OCI-LY7 (cell line): ENCODE results near the gene PRLR. TPM values are rescaled to one million over a fixed set of nuclear protein-coding genes. Genes with fewer than 3 reads are reported as not detected.
"Not testable (repeated sequence)": the region's sequence is repeated elsewhere in the genome, so short reads cannot be mapped to it uniquely, and the experiment has no call there.

Experiments used
- BruUV-seq: library from RNA; stranded (reverse); fragments of 400-500 nt; replicated peaks from 2 replicates; lab custom pipeline; 2021; lab: Mats Ljungman, UMichigan
- CTCF ChIA-PET: fragments of 300-600 bp; sonication (Branson Sonifier 250); formaldehyde crosslinking; loops from one replicate; lab custom pipeline; 2022; ENCODE audit warnings: antibody characterized with exemption; ENCODE audit not compliant: unreplicated experiment; lab: Charles Lee
- POLR2A ChIA-PET: fragments of 300-600 bp; sonication (Branson Sonifier 250); formaldehyde crosslinking; loops from one replicate; lab custom pipeline; 2022; ENCODE audit warnings: antibody characterized with exemption; lab: Charles Lee
- DNase-seq: peaks from one replicate; pipeline ENCODE4 v3.0.0-alpha.2; 2015; ENCODE audit warnings: low spot score
- H2AFZ ChIP-seq: fragments of 200-600 bp; sonication (generic), shearing (Covaris generic); 2 replicates; pipeline ENCODE4 v1.6.1; 2014; ENCODE audit warnings: mild to moderate bottlenecking, antibody characterized with exemption, low read length, moderate library complexity
- H3K27ac ChIP-seq: fragments of 200-600 bp; sonication (generic); 2 replicates; pipeline ENCODE4 v1.5.1; 2014; ENCODE audit warnings: mixed run types, low read depth, mild to moderate bottlenecking, moderate library complexity, low read length, inconsistent platforms; ENCODE audit not compliant: poor library complexity, severe bottlenecking
- H3K36me3 ChIP-seq: fragments of 200-600 bp; sonication (generic); 2 replicates; pipeline ENCODE4 v1.6.1; 2014; ENCODE audit warnings: mild to moderate bottlenecking, antibody characterized with exemption, low read length, moderate library complexity, mixed read lengths; ENCODE audit not compliant: insufficient read depth
- H3K4me1 ChIP-seq: fragments of 200-600 bp; sonication (generic); 2 replicates; pipeline ENCODE4 v1.5.1; 2014; ENCODE audit warnings: mild to moderate bottlenecking, low read length; ENCODE audit not compliant: insufficient read depth, poor library complexity, severe bottlenecking
- H3K4me2 ChIP-seq: fragments of 200-600 bp; sonication (generic); 2 replicates; pipeline ENCODE4 v1.6.1; 2014; ENCODE audit warnings: mild to moderate bottlenecking, low read length
- H3K4me3 ChIP-seq: fragments of 200-600 bp; sonication (generic); 2 replicates; pipeline ENCODE4 v1.5.1; 2014; ENCODE audit warnings: mild to moderate bottlenecking, low read depth, low read length; ENCODE audit not compliant: poor library complexity, severe bottlenecking
- H3K79me2 ChIP-seq: fragments of 200-600 bp; sonication (generic); 2 replicates; pipeline ENCODE4 v1.6.1; 2016; ENCODE audit warnings: low read depth, mild to moderate bottlenecking, low read length, moderate library complexity, mixed read lengths; ENCODE audit not compliant: insufficient read depth
- H3K9me2 ChIP-seq: fragments of 200-600 bp; sonication (generic); 2 replicates; pipeline ENCODE4 v1.6.1; 2016; ENCODE audit warnings: mild to moderate bottlenecking, low read length, mixed read lengths; ENCODE audit not compliant: insufficient read depth
- H3K9me3 ChIP-seq: fragments of 200-600 bp; sonication (generic); 2 replicates; pipeline ENCODE4 v1.6.1; 2014; ENCODE audit warnings: mild to moderate bottlenecking, mixed run types, low read length, mixed read lengths
- H4K20me1 ChIP-seq: fragments of 200-600 bp; sonication (generic); 2 replicates; pipeline ENCODE4 v1.6.1; 2014; ENCODE audit warnings: mild to moderate bottlenecking, antibody characterized with exemption, low read length, moderate library complexity, mixed read lengths; ENCODE audit not compliant: insufficient read depth
- EZH2phosphoT487 ChIP-seq: fragments of 200-600 bp; sonication (generic); IDR thresholded peaks from 2 replicates; pipeline ENCODE4 v1.6.1; 2018; ENCODE audit warnings: low read depth, borderline replicate concordance, mild to moderate bottlenecking, mixed run types, antibody characterized with exemption, low read length, moderate library complexity, mixed read lengths
- intact Hi-C: fragments of 100-400 bp; cut with micrococcal nuclease; formaldehyde crosslinking; loops from one replicate; pipeline ENCODE4 v1.10.0; 2022; ENCODE audit not compliant: unreplicated experiment
- total RNA-seq, 2 experiments: library from RNA; depleted of rRNA in 1 of 2; stranded (reverse); fragments of >200 nt in 1 of 2; shearing (Covaris generic) in 1 of 2; gene quantifications; 2 replicates each; pipeline ENCODE4 v1.2.3, GENCODE V29; 2014 to 2022
- TF ChIP-seq, protein P1 (sequence below): fragments of 200-600 bp; sonication (generic); conservative IDR thresholded peaks from 2 replicates; pipeline ENCODE4 v1.5.1; 2014; ENCODE audit warnings: mild to moderate bottlenecking, antibody characterized with exemption, low read length, moderate library complexity, mixed read lengths

Gene PRLR
- total RNA-seq, 2 experiments from 2014 or later = not detected

DNA sequence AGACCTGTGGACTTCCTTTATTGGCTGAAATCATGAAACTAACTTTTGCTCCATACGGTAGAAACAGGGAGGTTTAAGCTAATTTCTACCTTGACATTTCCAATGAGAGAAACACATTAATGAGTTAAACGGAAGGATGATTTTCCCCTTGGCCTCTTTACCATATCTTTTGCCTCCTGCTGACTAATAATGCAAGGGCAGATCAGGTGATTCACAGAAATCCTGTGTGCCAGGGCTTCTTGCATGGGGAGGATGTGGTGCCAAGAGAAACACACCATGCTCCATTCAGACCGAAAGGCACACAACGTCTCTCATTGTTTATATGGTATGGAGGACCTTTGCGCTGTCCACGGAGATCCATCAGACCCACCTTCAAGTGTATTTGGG, 17.4 kb upstream of the PRLR start:
- DNase-seq = no peak
- no peaks in the 10 kb centered on the region for H3K4me1 ChIP-seq
- TF ChIP-seq, protein P1, sequence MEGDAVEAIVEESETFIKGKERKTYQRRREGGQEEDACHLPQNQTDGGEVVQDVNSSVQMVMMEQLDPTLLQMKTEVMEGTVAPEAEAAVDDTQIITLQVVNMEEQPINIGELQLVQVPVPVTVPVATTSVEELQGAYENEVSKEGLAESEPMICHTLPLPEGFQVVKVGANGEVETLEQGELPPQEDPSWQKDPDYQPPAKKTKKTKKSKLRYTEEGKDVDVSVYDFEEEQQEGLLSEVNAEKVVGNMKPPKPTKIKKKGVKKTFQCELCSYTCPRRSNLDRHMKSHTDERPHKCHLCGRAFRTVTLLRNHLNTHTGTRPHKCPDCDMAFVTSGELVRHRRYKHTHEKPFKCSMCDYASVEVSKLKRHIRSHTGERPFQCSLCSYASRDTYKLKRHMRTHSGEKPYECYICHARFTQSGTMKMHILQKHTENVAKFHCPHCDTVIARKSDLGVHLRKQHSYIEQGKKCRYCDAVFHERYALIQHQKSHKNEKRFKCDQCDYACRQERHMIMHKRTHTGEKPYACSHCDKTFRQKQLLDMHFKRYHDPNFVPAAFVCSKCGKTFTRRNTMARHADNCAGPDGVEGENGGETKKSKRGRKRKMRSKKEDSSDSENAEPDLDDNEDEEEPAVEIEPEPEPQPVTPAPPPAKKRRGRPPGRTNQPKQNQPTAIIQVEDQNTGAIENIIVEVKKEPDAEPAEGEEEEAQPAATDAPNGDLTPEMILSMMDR = no peak
- TF ChIP-seq EZH2phosphoT487 = no peak
- no peaks in the 10 kb centered on the region for H3K9me3 ChIP-seq
- H3K27ac ChIP-seq = no peak overlapping the region
- H3K9me2 ChIP-seq = no peaks in the 10 kb centered on the region
- CTCF ChIA-PET = no interaction called here
- H3K79me2 ChIP-seq = no peaks in the 10 kb centered on the region
- intact Hi-C loops = loop anchor here (10.0 kb wide), 1 partner anchor 697 kb away; no protein-coding TSS in a partner anchor
- H2AFZ ChIP-seq = no peak overlapping the region
- H3K36me3 ChIP-seq = no peaks in the 10 kb centered on the region
- H4K20me1 ChIP-seq = no peaks in the 10 kb centered on the region
- no peak overlapping the region for H3K4me2 ChIP-seq
- BruUV-seq = no TSS peak
- POLR2A ChIA-PET = no interaction called here
- H3K4me3 ChIP-seq = no peak overlapping the region

DNA sequence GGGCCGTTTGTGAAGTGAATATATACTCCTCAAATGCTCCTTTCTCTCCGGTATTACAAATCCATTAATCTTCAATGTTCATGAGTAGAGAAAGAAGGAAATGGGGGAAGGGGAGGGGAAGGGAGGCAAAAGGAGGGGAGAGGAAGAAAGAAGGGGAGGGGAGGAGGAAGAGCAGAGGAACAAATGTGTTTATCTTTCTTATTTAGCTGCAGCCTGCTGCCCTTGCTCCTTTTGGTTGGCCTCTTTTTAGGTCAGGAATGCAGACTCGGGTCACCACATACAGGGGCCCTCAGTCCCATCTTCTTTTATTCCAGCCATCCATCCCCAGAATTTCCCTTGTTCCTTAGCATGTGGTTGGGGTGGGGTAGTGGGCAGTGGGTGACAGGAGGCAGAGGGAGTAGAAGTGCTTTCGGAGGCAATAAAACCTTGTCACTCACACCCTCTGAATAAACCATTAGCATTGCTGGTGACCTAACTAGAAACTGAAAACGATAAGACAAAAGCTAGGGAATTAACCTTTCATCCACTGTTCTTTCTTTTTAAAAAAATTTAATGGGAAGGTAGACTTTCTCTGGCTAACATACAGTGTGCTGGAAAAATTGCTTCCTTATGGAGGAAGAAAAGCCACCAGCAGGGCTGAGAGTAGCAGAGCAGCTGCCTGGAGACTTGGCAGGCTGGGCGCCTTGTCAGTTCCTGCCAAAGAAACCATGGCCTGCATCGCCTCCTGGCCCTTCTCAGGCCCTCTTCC, 16.8 kb upstream of the PRLR start:
- Histone ChIP-seq H3K79me2 (no peaks in the 10 kb centered on the region), H3K27ac (no peak overlapping the region), H3K9me3 (no peaks in the 10 kb centered on the region), H3K4me2 (no peak overlapping the region), H2AFZ (no peak overlapping the region), H3K4me1 (no peaks in the 10 kb centered on the region), H3K36me3 (no peaks in the 10 kb centered on the region), H3K4me3 (no peak overlapping the region), H3K9me2 (no peaks in the 10 kb centered on the region), H4K20me1 (no peaks in the 10 kb centered on the region)
- DNase-seq = no peak
- CTCF ChIA-PET = no interaction called here
- TF ChIP-seq, protein P1 = no peak
- no peak for TF ChIP-seq EZH2phosphoT487
- BruUV-seq = no TSS peak
- POLR2A ChIA-PET = no interaction called here
- intact Hi-C loops = loop anchor here (10.0 kb wide), 1 partner anchor 698 kb away; no protein-coding TSS in a partner anchor

DNA sequence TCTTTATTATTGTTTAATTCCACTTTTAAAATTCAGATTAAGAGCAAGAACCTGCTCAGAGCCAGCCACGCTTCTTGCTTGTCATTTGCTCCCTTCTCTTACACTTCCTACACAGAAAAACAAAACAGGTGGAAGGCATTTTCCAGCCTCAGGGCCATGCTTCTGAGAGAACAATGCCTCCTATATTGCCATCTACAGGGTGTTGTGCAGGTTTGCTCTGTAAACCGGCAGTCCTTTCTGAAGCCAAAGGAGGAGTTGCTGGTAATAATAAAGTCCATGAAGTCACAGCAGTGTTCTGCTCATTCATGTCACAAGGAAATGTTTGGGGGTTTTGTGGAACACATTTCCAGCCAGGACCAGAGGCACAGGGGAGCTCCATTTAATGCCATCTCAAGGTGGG, 16.1 kb upstream of the PRLR start:
- Histone ChIP-seq H3K27ac (no peak overlapping the region), H4K20me1 (no peaks in the 10 kb centered on the region), H3K4me3 (no peak overlapping the region), H3K9me2 (no peaks in the 10 kb centered on the region), H3K4me2 (no peak overlapping the region), H2AFZ (no peak overlapping the region), H3K4me1 (no peaks in the 10 kb centered on the region), H3K9me3 (no peaks in the 10 kb centered on the region), H3K79me2 (no peaks in the 10 kb centered on the region), H3K36me3 (no peaks in the 10 kb centered on the region)
- ChIA-PET POLR2A (no interaction called here), CTCF (no interaction called here)
- no TSS peak for BruUV-seq
- intact Hi-C loops = loop anchor here (10.0 kb wide), 1 partner anchor 698 kb away; no protein-coding TSS in a partner anchor
- TF ChIP-seq, protein P1 = no peak
- no peak for TF ChIP-seq EZH2phosphoT487
- no peak for DNase-seq

DNA sequence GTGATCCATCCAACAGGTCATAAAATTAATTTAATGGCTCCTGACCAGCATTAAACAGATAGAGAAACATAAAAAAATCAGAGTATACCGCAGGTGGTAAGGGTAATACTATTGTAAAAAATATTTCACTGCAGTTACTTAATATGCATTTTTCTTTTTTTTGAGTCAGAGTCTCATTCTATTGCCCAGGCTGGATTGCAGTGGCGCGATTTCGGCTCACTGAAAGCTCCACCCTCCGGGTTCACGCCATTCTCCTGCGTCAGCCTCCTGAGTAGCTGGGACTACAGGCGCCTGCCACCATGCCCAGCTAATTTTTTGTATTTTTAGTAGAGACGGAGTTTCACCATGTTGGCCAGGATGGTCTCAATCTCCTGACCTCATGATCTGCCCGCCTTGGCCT, 15.1 kb upstream of the PRLR start:
- BruUV-seq, POLR2A ChIA-PET, H3K4me3 ChIP-seq, DNase-seq, H2AFZ ChIP-seq, H3K9me3 ChIP-seq, H3K4me1 ChIP-seq, H4K20me1 ChIP-seq, CTCF ChIA-PET, H3K9me2 ChIP-seq, H3K36me3 ChIP-seq, H3K27ac ChIP-seq, H3K79me2 ChIP-seq, H3K4me2 ChIP-seq: not testable (repeated sequence)
- intact Hi-C loops = loop anchor here (10.0 kb wide), 1 partner anchor 699 kb away; no protein-coding TSS in a partner anchor
